ENCODE measurements around the gene TESPA1.

Gene TESPA1

DNA sequence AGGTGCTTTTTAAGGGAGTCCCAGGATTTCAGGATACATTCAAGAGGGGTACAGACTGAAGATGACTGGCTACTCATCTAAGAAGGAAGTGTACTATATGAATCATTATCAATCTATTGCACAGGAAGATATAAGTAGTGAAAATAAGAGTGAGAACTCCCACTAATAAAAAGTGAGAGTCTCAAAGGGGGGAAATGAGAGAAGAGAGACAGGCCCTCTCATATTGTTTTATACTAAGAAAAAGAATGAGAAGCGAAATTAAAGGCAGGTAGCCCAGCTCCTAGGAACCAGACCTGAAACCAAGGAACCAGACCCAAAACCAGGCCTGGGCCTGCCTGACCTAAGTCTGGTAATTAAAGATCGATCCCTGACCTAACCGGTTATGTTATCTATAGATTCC lies 54.6 kb downstream of the TESPA1 start:
- Histone ChIP-seq H3K4me1 (ENCODE audit: control insufficient read depth, low read length) (no peaks in the 10 kb centered on the region), H3K36me3 (ENCODE audit: control insufficient read depth, low read length) (no peaks in the 10 kb centered on the region), H3K4me2 (ENCODE audit: low read length) (no peak overlapping the region), H3K9me3 (ENCODE audit: control insufficient read depth, insufficient read depth, low read length) (no peaks in the 10 kb centered on the region; the same call in 1 of the 2 replicates), H3F3A (ENCODE audit: control insufficient read depth, insufficient read depth) (no peaks in the 10 kb centered on the region), H3K4me3 (ENCODE audit: low read length) (no peak overlapping the region), H4K20me1 (ENCODE audit: control insufficient read depth, insufficient read depth, low read depth, low read length) (no peaks in the 10 kb centered on the region), H3K9me2 (replicated peaks; ENCODE audit: control insufficient read depth, low read length) (no peaks in the 10 kb centered on the region), H3K27me3 (ENCODE audit: control insufficient read depth, low read length) (no peaks in the 10 kb centered on the region), H3K79me2 (ENCODE audit: control insufficient read depth, low read length) (no peaks in the 10 kb centered on the region), H3K27ac (ENCODE audit: low read depth, low read length) (no peak overlapping the region)
- no peak for TF ChIP-seq EZH2phosphoT487 (IDR thresholded peaks at IDR 0.05; ENCODE audit: borderline replicate concordance, low read length)

DNA sequence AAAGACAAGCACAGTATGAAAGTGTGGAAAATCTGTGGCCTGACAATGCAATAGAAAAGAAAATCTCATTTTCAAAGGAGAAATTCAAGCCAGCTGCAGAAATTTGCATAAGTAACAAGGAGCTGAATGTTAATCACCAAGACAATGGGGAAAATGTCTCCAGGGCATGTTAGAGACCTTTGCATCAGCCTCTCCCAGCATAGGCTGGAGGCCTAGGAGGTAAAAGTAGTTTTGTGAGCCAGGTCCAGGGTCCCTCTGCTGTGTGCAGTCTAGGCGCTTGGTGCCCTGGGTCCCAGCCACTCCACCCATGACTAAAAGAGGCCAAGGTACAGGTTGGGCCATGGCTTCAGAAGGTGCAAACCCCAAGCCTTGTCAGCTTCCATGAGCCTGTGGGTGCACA lies 58.3 kb downstream of the TESPA1 start:
- no peak overlapping the region for H3K4me3 ChIP-seq (ENCODE audit: low read length)
- H3K4me2 ChIP-seq (ENCODE audit: low read length) = no peak overlapping the region
- H3F3A ChIP-seq (ENCODE audit: control insufficient read depth, insufficient read depth) = no peaks in the 10 kb centered on the region
- no peaks in the 10 kb centered on the region for H4K20me1 ChIP-seq (ENCODE audit: control insufficient read depth, insufficient read depth, low read depth, low read length)
- H3K9me2 ChIP-seq (replicated peaks; ENCODE audit: control insufficient read depth, low read length) = no peaks in the 10 kb centered on the region
- H3K9me3 ChIP-seq (ENCODE audit: control insufficient read depth, insufficient read depth, low read length) = no peaks in the 10 kb centered on the region; the same call in 1 of the 2 replicates
- no peaks in the 10 kb centered on the region for H3K4me1 ChIP-seq (ENCODE audit: control insufficient read depth, low read length)
- H3K36me3 ChIP-seq (ENCODE audit: control insufficient read depth, low read length) = no peaks in the 10 kb centered on the region
- TF ChIP-seq, protein P1, sequence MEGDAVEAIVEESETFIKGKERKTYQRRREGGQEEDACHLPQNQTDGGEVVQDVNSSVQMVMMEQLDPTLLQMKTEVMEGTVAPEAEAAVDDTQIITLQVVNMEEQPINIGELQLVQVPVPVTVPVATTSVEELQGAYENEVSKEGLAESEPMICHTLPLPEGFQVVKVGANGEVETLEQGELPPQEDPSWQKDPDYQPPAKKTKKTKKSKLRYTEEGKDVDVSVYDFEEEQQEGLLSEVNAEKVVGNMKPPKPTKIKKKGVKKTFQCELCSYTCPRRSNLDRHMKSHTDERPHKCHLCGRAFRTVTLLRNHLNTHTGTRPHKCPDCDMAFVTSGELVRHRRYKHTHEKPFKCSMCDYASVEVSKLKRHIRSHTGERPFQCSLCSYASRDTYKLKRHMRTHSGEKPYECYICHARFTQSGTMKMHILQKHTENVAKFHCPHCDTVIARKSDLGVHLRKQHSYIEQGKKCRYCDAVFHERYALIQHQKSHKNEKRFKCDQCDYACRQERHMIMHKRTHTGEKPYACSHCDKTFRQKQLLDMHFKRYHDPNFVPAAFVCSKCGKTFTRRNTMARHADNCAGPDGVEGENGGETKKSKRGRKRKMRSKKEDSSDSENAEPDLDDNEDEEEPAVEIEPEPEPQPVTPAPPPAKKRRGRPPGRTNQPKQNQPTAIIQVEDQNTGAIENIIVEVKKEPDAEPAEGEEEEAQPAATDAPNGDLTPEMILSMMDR (IDR thresholded peaks at IDR 0.05; ENCODE audit: low read depth, low read length, poor library complexity, severe bottlenecking) = no peak
- no peak for TF ChIP-seq EZH2phosphoT487 (IDR thresholded peaks at IDR 0.05; ENCODE audit: borderline replicate concordance, low read length)
- H3K27ac ChIP-seq (ENCODE audit: low read depth, low read length) = no peak overlapping the region
- no peaks in the 10 kb centered on the region for H3K79me2 ChIP-seq (ENCODE audit: control insufficient read depth, low read length)
- H3K27me3 ChIP-seq (ENCODE audit: control insufficient read depth, low read length) = no peaks in the 10 kb centered on the region

DNA sequence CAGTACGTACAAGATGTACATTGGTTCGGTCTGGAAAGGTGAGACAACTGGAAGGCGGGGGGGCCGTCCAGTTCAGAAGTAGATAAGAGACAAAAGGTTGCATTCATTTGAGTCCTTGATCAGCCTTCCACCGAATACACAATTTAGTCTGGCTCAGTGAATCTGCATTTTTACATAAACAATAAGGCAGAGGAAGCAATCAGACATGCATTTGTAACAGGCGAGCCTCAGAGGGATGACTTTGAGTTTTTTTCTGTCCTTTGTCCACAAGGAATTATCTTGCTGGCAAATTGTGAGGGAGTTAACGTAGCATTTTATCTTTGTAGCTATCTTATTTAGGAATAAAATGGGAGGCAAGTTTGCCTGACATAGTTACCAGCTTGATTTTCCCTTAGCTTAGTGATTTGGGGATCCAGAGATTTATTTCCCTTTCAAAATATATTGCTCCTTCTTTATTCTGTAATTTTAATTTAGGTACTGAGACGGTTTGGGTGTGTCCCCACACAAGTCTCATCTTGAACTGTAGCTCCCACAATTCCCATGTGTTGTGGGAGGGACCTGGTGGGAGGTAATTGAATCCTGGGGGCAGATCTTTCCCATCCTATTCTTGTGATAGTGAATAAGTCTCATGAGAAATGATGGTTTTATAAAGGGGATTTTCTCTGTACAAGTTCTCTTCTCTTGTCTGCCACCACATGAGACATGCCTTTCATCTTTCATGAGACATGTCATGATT lies 59.4 kb downstream of the TESPA1 start:
- TF ChIP-seq, protein P1 (IDR thresholded peaks at IDR 0.05; ENCODE audit: low read depth, low read length, poor library complexity, severe bottlenecking) = no peak
- TF ChIP-seq EZH2phosphoT487 (IDR thresholded peaks at IDR 0.05; ENCODE audit: borderline replicate concordance, low read length) = no peak
- H3K9me3 ChIP-seq (ENCODE audit: control insufficient read depth, insufficient read depth, low read length) = no peaks in the 10 kb centered on the region; the same call in 1 of the 2 replicates

DNA sequence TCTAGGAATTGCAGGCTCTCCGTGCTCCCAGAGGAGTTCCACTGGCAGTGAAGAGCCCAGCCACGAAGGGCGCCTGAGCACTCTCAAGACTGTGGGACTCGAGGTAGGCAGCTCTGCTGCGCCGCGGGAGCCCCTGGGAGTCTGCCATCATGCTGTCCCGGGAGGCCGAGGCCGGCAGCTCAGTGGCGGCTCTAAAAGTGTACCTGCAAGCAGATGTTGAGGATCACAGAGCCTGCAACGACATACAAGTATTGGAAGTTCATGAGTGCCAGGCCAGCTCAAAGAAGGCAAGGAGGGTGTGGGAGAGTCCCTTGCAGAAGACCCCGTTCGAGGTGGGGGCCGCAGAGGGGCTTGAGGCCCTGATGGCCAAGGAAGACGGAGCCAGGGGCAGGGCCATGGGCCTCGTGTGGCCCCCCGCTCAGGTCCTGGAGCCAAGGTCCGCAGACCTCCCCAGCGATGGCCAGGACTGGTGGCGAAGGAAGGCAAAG lies 67.5 kb downstream of the TESPA1 start:
- Histone ChIP-seq H3K27me3 (ENCODE audit: control insufficient read depth, low read length) (no peaks in the 10 kb centered on the region), H3K4me2 (ENCODE audit: low read length) (no peak overlapping the region), H3K4me1 (ENCODE audit: control insufficient read depth, low read length) (no peaks in the 10 kb centered on the region), H3K9me3 (ENCODE audit: control insufficient read depth, insufficient read depth, low read length) (no peaks in the 10 kb centered on the region), H3K27ac (ENCODE audit: low read depth, low read length) (no peak overlapping the region), H3K9me2 (replicated peaks; ENCODE audit: control insufficient read depth, low read length) (no peaks in the 10 kb centered on the region), H3K4me3 (ENCODE audit: low read length) (no peak overlapping the region), H3F3A (ENCODE audit: control insufficient read depth, insufficient read depth) (no peaks in the 10 kb centered on the region), H3K36me3 (ENCODE audit: control insufficient read depth, low read length) (no peaks in the 10 kb centered on the region), H3K79me2 (ENCODE audit: control insufficient read depth, low read length) (no peaks in the 10 kb centered on the region), H4K20me1 (ENCODE audit: control insufficient read depth, insufficient read depth, low read depth, low read length) (no peaks in the 10 kb centered on the region)
- TF ChIP-seq, protein P1 (IDR thresholded peaks at IDR 0.05; ENCODE audit: low read depth, low read length, poor library complexity, severe bottlenecking) = no peak
- TF ChIP-seq EZH2phosphoT487 (IDR thresholded peaks at IDR 0.05; ENCODE audit: borderline replicate concordance, low read length) = no peak

More for the DNA sequence above, 59.4 kb downstream of the TESPA1 start:
- Histone ChIP-seq H3K4me2 (ENCODE audit: low read length) (no peak overlapping the region), H4K20me1 (ENCODE audit: control insufficient read depth, insufficient read depth, low read depth, low read length) (no peaks in the 10 kb centered on the region), H3K4me1 (ENCODE audit: control insufficient read depth, low read length) (no peaks in the 10 kb centered on the region), H3K4me3 (ENCODE audit: low read length) (no peak overlapping the region), H3K36me3 (ENCODE audit: control insufficient read depth, low read length) (no peaks in the 10 kb centered on the region), H3F3A (ENCODE audit: control insufficient read depth, insufficient read depth) (no peaks in the 10 kb centered on the region), H3K79me2 (ENCODE audit: control insufficient read depth, low read length) (no peaks in the 10 kb centered on the region), H3K9me2 (replicated peaks; ENCODE audit: control insufficient read depth, low read length) (no peaks in the 10 kb centered on the region), H3K27me3 (ENCODE audit: control insufficient read depth, low read length) (no peaks in the 10 kb centered on the region), H3K27ac (ENCODE audit: low read depth, low read length) (no peak overlapping the region)

All from DOHH2 (cell line).